ENCODE data around the gene FRMD6. TPM values are rescaled to one million over a fixed set of nuclear protein-coding genes. Genes with fewer than 3 reads are reported as not detected.

Gene FRMD6
- total RNA-seq, 1 experiment from 2014 or later, result 40.7 TPM

- H3K36me3 ChIP-seq (ENCODE audit: control insufficient read depth, insufficient read depth, low read length), result no peaks in the 10 kb centered on the region
Observed at GRCh38 chr14:51622376-51622775, 29.3 kb upstream of the FRMD6 start.

GRCh38 chr14:51624955-51625569 lies 26.6 kb upstream of the FRMD6 start:
- ATAC-seq (no peak), DNase-seq (ENCODE audit: low read depth, low spot score) (no peak)
- no peak overlapping the region for H3K27ac ChIP-seq (ENCODE audit: low read length)
- ChIA-PET POLR2A (no interaction called here), CTCF (no interaction called here)
- no peaks in the 10 kb centered on the region for H3K36me3 ChIP-seq (ENCODE audit: control insufficient read depth, insufficient read depth, low read length)
- intact Hi-C loops (cut with micrococcal nuclease; ENCODE audit: unreplicated experiment), result no loop called here
- H3K4me3 ChIP-seq (ENCODE audit: low read depth in 2 of 2, low read length in 2 of 2), result no peak overlapping the region
- BruUV-seq (replicated peaks), result no TSS peak
- in situ Hi-C loops (cut with HindIII; ENCODE audit: low pct_unique_long_range_greater_than_20kb, low sequenced_read_pairs), result no loop called here
- no peaks in the 10 kb centered on the region for H3K9me3 ChIP-seq (ENCODE audit: control insufficient read depth, insufficient read depth, low read depth, low read length)
- no peaks in the 10 kb centered on the region for H3K4me1 ChIP-seq (ENCODE audit: control insufficient read depth, insufficient read depth, low read length)
- no peaks in the 10 kb centered on the region for H3K27me3 ChIP-seq (ENCODE audit: control insufficient read depth, insufficient read depth, low read length)
- TF ChIP-seq TCF7L2 (IDR thresholded peaks at IDR 0.05; ENCODE audit: low read depth, low read length) (no peak), CTCF (IDR thresholded peaks at IDR 0.05) (no peak), SIN3A (IDR thresholded peaks at IDR 0.05; ENCODE audit: borderline replicate concordance, insufficient read depth, low read depth, low read length) (no peak), POLR2AphosphoS5 (IDR thresholded peaks at IDR 0.05; ENCODE audit: low read depth, low read length) (no peak), REST (IDR thresholded peaks at IDR 0.05; ENCODE audit: insufficient read depth in 1 of 2, low read depth in 2 of 2, low read length in 1 of 2) (no peak)

More at GRCh38 chr14:51622376-51622775, 29.3 kb upstream of the FRMD6 start:
- Histone ChIP-seq H3K4me3 (ENCODE audit: low read depth in 2 of 2, low read length in 2 of 2) (no peak overlapping the region), H3K9me3 (ENCODE audit: control insufficient read depth, insufficient read depth, low read depth, low read length) (no peaks in the 10 kb centered on the region), H3K27ac (ENCODE audit: low read length) (no peak overlapping the region), H3K4me1 (ENCODE audit: control insufficient read depth, insufficient read depth, low read length) (peaks cover 3% of the 10 kb centered on the region; the same call in 1 of the 2 replicates), H3K27me3 (ENCODE audit: control insufficient read depth, insufficient read depth, low read length) (no peaks in the 10 kb centered on the region)
- no TSS peak for BruUV-seq (replicated peaks)
- in situ Hi-C loops (cut with HindIII; ENCODE audit: low pct_unique_long_range_greater_than_20kb, low sequenced_read_pairs), result no loop called here
- ChIA-PET POLR2A (interaction anchor here (0.6 kb wide), 1 partner anchor 31 kb away, joined by 5 read pairs; no protein-coding TSS in a partner anchor), CTCF (no interaction called here)
- no peak for ATAC-seq
- no peak for DNase-seq (ENCODE audit: low read depth, low spot score)
- no peak for TF ChIP-seq SIN3A (IDR thresholded peaks at IDR 0.05; ENCODE audit: borderline replicate concordance, insufficient read depth, low read depth, low read length)
- TF ChIP-seq REST (IDR thresholded peaks at IDR 0.05; ENCODE audit: insufficient read depth in 1 of 2, low read depth in 2 of 2, low read length in 1 of 2), result no peak
- no peak for TF ChIP-seq POLR2AphosphoS5 (IDR thresholded peaks at IDR 0.05; ENCODE audit: low read depth, low read length)
- intact Hi-C loops (cut with micrococcal nuclease; ENCODE audit: unreplicated experiment), result no loop called here

Measured in Panc1 (cell line).